ENCODE measurements around the gene NUP98.

DNA sequence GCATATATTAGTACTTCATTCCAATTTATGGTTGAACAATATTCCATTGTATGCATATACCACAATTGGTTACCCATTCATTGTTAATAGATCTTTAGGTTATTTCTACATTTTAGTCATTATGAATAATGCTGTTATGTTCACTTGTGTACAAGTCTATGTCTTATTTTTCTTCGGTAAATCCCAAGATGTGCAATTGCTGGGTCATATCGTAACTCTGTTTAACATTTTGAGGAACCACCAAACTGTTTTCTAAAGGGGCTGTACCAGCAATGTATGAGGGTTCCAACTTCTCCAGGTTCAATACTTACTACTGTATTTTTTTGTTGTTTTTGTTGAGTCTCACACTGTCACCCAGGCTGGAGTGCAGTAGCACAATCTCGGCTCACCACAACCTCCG, 33.1 kb downstream of the NUP98 start:
- TF ChIP-seq, protein P1, sequence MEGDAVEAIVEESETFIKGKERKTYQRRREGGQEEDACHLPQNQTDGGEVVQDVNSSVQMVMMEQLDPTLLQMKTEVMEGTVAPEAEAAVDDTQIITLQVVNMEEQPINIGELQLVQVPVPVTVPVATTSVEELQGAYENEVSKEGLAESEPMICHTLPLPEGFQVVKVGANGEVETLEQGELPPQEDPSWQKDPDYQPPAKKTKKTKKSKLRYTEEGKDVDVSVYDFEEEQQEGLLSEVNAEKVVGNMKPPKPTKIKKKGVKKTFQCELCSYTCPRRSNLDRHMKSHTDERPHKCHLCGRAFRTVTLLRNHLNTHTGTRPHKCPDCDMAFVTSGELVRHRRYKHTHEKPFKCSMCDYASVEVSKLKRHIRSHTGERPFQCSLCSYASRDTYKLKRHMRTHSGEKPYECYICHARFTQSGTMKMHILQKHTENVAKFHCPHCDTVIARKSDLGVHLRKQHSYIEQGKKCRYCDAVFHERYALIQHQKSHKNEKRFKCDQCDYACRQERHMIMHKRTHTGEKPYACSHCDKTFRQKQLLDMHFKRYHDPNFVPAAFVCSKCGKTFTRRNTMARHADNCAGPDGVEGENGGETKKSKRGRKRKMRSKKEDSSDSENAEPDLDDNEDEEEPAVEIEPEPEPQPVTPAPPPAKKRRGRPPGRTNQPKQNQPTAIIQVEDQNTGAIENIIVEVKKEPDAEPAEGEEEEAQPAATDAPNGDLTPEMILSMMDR (conservative IDR thresholded peaks at IDR 0.05; ENCODE audit: low read depth, low read length), result no peak
- no peak for TF ChIP-seq EZH2 (IDR thresholded peaks at IDR 0.05; ENCODE audit: low read length, unreplicated experiment)
